NB4 (cell line): Measurements from ENCODE around the gene BCAS3.
"Not testable (repeated sequence)": the region's sequence is repeated elsewhere in the genome, so short reads cannot be mapped to it uniquely, and the experiment has no call there.

Experiments
- DNase-seq: peaks from one replicate; pipeline ENCODE4 v3.0.0; 2010; ENCODE audit warnings: low read depth
- H3K4me3 ChIP-seq: one replicate; pipeline ENCODE4 v1.5.1; 2011; ENCODE audit warnings: mild to moderate bottlenecking, low read depth, low read length, moderate library complexity
- CTCF ChIP-seq: IDR thresholded peaks from one replicate; pipeline ENCODE4 v1.5.1; 2012; ENCODE audit warnings: low read depth, low read length
- MAX ChIP-seq: IDR thresholded peaks from 2 replicates; pipeline ENCODE4 v1.6.1; 2011; ENCODE audit warnings: low read depth, low read length
- MYC ChIP-seq: IDR thresholded peaks from 2 replicates; pipeline ENCODE4 v1.6.1; 2011; ENCODE audit warnings: low read depth, low read length
- POLR2A ChIP-seq: IDR thresholded peaks from 2 replicates; pipeline ENCODE4 v1.6.1; 2011; ENCODE audit warnings: mild to moderate bottlenecking; ENCODE audit not compliant: insufficient read length; ENCODE audit errors: extremely low read depth

Gene BCAS3

GRCh38 chr17:60767744-60768308, 90.2 kb downstream of the BCAS3 start:
- no peak for DNase-seq
- TF ChIP-seq CTCF (no peak), MAX (no peak), MYC (no peak), POLR2A (no peak)
- H3K4me3 ChIP-seq: no peak overlapping the region

- no peak overlapping the region for H3K4me3 ChIP-seq
- DNase-seq: no peak
- TF ChIP-seq CTCF (no peak), MAX (no peak), POLR2A (no peak), MYC (no peak)
These were observed 91.7 kb downstream of the BCAS3 start for GRCh38 chr17:60769327-60769726.

GRCh38 chr17:60770946-60771422, 93.3 kb downstream of the BCAS3 start:
- no peak for DNase-seq
- TF ChIP-seq CTCF: no peak
- H3K4me3 ChIP-seq: no peak overlapping the region

- DNase-seq, H3K4me3 ChIP-seq: not testable (repeated sequence)
These were observed 94.0 kb downstream of the BCAS3 start for GRCh38 chr17:60771621-60772020.

GRCh38 chr17:60773552-60773951, 95.9 kb downstream of the BCAS3 start:
- no peak overlapping the region for H3K4me3 ChIP-seq
- TF ChIP-seq MAX: no peak
- TF ChIP-seq POLR2A: no peak
- no peak for TF ChIP-seq CTCF
- no peak for TF ChIP-seq MYC
- no peak for DNase-seq

- TF ChIP-seq MAX (no peak), CTCF (no peak), MYC (no peak)
- no peak overlapping the region for H3K4me3 ChIP-seq
- no peak for DNase-seq
These were observed 104.3 kb downstream of the BCAS3 start for GRCh38 chr17:60781880-60782412.
